Endothelial cell of umbilical vein (primary cell): Measurements from ENCODE around the gene R3HDM2.

Source experiments
- CTCF ChIP-seq, 2 donors: IDR thresholded peaks; 1 replicate in 1 of 2; 2 replicates in 1 of 2; pipeline ENCODE4 v1.5.1; 2011; ENCODE audit warnings: low read length in 2 of 2, mild to moderate bottlenecking in 2 of 2, moderate library complexity in 2 of 2, control low read depth in 1 of 2, inconsistent platforms in 1 of 2, low read depth in 1 of 2; ENCODE audit not compliant: insufficient read depth in 1 of 2; ENCODE audit errors: extremely low read depth in 1 of 2
- POLR2A ChIP-seq: IDR thresholded peaks from 2 replicates; pipeline ENCODE4 v1.6.1; 2012; ENCODE audit warnings: low read depth, mild to moderate bottlenecking, control low read depth, low read length

- TF ChIP-seq CTCF (IDR thresholded peaks at IDR 0.05; ENCODE audit: extremely low read depth in 1 of 2, insufficient read depth in 1 of 2, low read depth in 1 of 2, low read length in 2 of 2), result no peak
- no peak for TF ChIP-seq POLR2A
Measured at GRCh38 chr12:57464569-57464968, 33.7 kb upstream of the R3HDM2 start.
